Vagina (tissue), 2 donors: ENCODE measurements around the gene NAALAD2.
A peak's percentile ranks its signal among the peaks of the same experiment; 100 is the strongest.

Source experiments
- POLR2AphosphoS5 ChIP-seq, 2 donors: sonication (generic); formaldehyde crosslinking; IDR thresholded peaks; one replicate each; pipeline ENCODE4 v1.9.0; 2017; ENCODE audit warnings: antibody characterized with exemption in 2 of 2, mild to moderate bottlenecking in 2 of 2, low read depth in 1 of 2; ENCODE audit not compliant: insufficient read depth in 1 of 2
- TF ChIP-seq, protein P1 (sequence below), 3 experiments: fragments of 450-650 bp in 2 of 3; fragments of 200-600 bp in 1 of 3; sonication (generic) in 1 of 3; IDR thresholded peaks; one replicate each; pipeline ENCODE4 v1.5.1; 2017 to 2019; ENCODE audit warnings: antibody characterized with exemption in 3 of 3, mild to moderate bottlenecking in 2 of 3, moderate library complexity in 2 of 3

DNA sequence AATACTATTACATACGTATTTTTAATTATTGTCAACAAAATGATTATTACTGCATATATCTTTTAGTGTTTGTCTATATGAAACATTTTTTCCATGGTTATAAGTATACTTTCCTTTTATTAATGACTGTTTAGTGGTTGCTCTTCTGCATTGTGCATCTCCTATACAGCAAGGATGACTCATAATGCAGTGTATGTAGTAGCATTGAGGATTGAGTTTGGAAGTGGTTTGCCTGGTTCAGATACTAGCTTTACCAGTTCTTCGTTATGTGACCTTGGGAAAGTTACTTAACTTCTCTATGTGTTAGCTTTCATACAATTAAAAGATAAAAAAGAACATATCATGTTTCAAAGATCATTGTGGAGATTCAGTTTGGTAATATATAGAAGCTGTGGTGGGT, 44.3 kb downstream of the NAALAD2 start:
- TF ChIP-seq, protein P1, sequence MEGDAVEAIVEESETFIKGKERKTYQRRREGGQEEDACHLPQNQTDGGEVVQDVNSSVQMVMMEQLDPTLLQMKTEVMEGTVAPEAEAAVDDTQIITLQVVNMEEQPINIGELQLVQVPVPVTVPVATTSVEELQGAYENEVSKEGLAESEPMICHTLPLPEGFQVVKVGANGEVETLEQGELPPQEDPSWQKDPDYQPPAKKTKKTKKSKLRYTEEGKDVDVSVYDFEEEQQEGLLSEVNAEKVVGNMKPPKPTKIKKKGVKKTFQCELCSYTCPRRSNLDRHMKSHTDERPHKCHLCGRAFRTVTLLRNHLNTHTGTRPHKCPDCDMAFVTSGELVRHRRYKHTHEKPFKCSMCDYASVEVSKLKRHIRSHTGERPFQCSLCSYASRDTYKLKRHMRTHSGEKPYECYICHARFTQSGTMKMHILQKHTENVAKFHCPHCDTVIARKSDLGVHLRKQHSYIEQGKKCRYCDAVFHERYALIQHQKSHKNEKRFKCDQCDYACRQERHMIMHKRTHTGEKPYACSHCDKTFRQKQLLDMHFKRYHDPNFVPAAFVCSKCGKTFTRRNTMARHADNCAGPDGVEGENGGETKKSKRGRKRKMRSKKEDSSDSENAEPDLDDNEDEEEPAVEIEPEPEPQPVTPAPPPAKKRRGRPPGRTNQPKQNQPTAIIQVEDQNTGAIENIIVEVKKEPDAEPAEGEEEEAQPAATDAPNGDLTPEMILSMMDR (IDR thresholded peaks at IDR 0.05) = no peak
- peak in 1 of 2 donors; percentile 46 for TF ChIP-seq POLR2AphosphoS5 (IDR thresholded peaks at IDR 0.05; ENCODE audit: insufficient read depth in 1 of 2, low read depth in 1 of 2)
